OCI-LY7 (cell line): Measurements from ENCODE around the gene IGSF8. TPM values are rescaled to one million over a fixed set of nuclear protein-coding genes. Genes with fewer than 3 reads are reported as not detected.

Experiments
- BruUV-seq: library from RNA; stranded (reverse); fragments of 400-500 nt; replicated peaks from 2 replicates; lab custom pipeline; 2021; lab: Mats Ljungman, UMichigan
- CTCF ChIA-PET: fragments of 300-600 bp; sonication (Branson Sonifier 250); formaldehyde crosslinking; loops from one replicate; lab custom pipeline; 2022; ENCODE audit warnings: antibody characterized with exemption; ENCODE audit not compliant: unreplicated experiment; lab: Charles Lee
- POLR2A ChIA-PET: fragments of 300-600 bp; sonication (Branson Sonifier 250); formaldehyde crosslinking; loops from one replicate; lab custom pipeline; 2022; ENCODE audit warnings: antibody characterized with exemption; lab: Charles Lee
- DNase-seq: peaks from one replicate; pipeline ENCODE4 v3.0.0-alpha.2; 2015; ENCODE audit warnings: low spot score
- H2AFZ ChIP-seq: fragments of 200-600 bp; sonication (generic), shearing (Covaris generic); 2 replicates; pipeline ENCODE4 v1.6.1; 2014; ENCODE audit warnings: mild to moderate bottlenecking, antibody characterized with exemption, low read length, moderate library complexity
- H3K27ac ChIP-seq: fragments of 200-600 bp; sonication (generic); 2 replicates; pipeline ENCODE4 v1.5.1; 2014; ENCODE audit warnings: mixed run types, low read depth, mild to moderate bottlenecking, moderate library complexity, low read length, inconsistent platforms; ENCODE audit not compliant: poor library complexity, severe bottlenecking
- H3K36me3 ChIP-seq: fragments of 200-600 bp; sonication (generic); 2 replicates; pipeline ENCODE4 v1.6.1; 2014; ENCODE audit warnings: mild to moderate bottlenecking, antibody characterized with exemption, low read length, moderate library complexity, mixed read lengths; ENCODE audit not compliant: insufficient read depth
- H3K4me1 ChIP-seq: fragments of 200-600 bp; sonication (generic); 2 replicates; pipeline ENCODE4 v1.5.1; 2014; ENCODE audit warnings: mild to moderate bottlenecking, low read length; ENCODE audit not compliant: insufficient read depth, poor library complexity, severe bottlenecking
- H3K4me2 ChIP-seq: fragments of 200-600 bp; sonication (generic); 2 replicates; pipeline ENCODE4 v1.6.1; 2014; ENCODE audit warnings: mild to moderate bottlenecking, low read length
- H3K4me3 ChIP-seq: fragments of 200-600 bp; sonication (generic); 2 replicates; pipeline ENCODE4 v1.5.1; 2014; ENCODE audit warnings: mild to moderate bottlenecking, low read depth, low read length; ENCODE audit not compliant: poor library complexity, severe bottlenecking
- H3K79me2 ChIP-seq: fragments of 200-600 bp; sonication (generic); 2 replicates; pipeline ENCODE4 v1.6.1; 2016; ENCODE audit warnings: low read depth, mild to moderate bottlenecking, low read length, moderate library complexity, mixed read lengths; ENCODE audit not compliant: insufficient read depth
- H3K9me2 ChIP-seq: fragments of 200-600 bp; sonication (generic); 2 replicates; pipeline ENCODE4 v1.6.1; 2016; ENCODE audit warnings: mild to moderate bottlenecking, low read length, mixed read lengths; ENCODE audit not compliant: insufficient read depth
- H3K9me3 ChIP-seq: fragments of 200-600 bp; sonication (generic); 2 replicates; pipeline ENCODE4 v1.6.1; 2014; ENCODE audit warnings: mild to moderate bottlenecking, mixed run types, low read length, mixed read lengths
- H4K20me1 ChIP-seq: fragments of 200-600 bp; sonication (generic); 2 replicates; pipeline ENCODE4 v1.6.1; 2014; ENCODE audit warnings: mild to moderate bottlenecking, antibody characterized with exemption, low read length, moderate library complexity, mixed read lengths; ENCODE audit not compliant: insufficient read depth
- CTCF ChIP-seq: fragments of 200-600 bp; sonication (generic); conservative IDR thresholded peaks from 2 replicates; pipeline ENCODE4 v1.5.1; 2014; ENCODE audit warnings: mild to moderate bottlenecking, antibody characterized with exemption, low read length, moderate library complexity, mixed read lengths
- EZH2phosphoT487 ChIP-seq: fragments of 200-600 bp; sonication (generic); IDR thresholded peaks from 2 replicates; pipeline ENCODE4 v1.6.1; 2018; ENCODE audit warnings: low read depth, borderline replicate concordance, mild to moderate bottlenecking, mixed run types, antibody characterized with exemption, low read length, moderate library complexity, mixed read lengths
- intact Hi-C: fragments of 100-400 bp; cut with micrococcal nuclease; formaldehyde crosslinking; loops from one replicate; pipeline ENCODE4 v1.10.0; 2022; ENCODE audit not compliant: unreplicated experiment
- total RNA-seq, 2 experiments: library from RNA; depleted of rRNA in 1 of 2; stranded (reverse); fragments of >200 nt in 1 of 2; shearing (Covaris generic) in 1 of 2; gene quantifications; 2 replicates each; pipeline ENCODE4 v1.2.3, GENCODE V29; 2014 to 2022

Gene IGSF8
- total RNA-seq, 2 experiments from 2014 or later: 18.7 to 28.7 TPM

GRCh38 chr1:160056648-160057169, 41.7 kb downstream of the IGSF8 start:
- H3K4me1 ChIP-seq: no peaks in the 10 kb centered on the region
- no peak for DNase-seq
- TF ChIP-seq EZH2phosphoT487 (no peak), CTCF (no peak)
- H3K4me2 ChIP-seq: no peak overlapping the region
- no peaks in the 10 kb centered on the region for H4K20me1 ChIP-seq
- H3K9me2 ChIP-seq: no peaks in the 10 kb centered on the region
- no peaks in the 10 kb centered on the region for H3K36me3 ChIP-seq
- H3K27ac ChIP-seq: no peak overlapping the region
- no peak overlapping the region for H2AFZ ChIP-seq
- ChIA-PET CTCF (no interaction called here), POLR2A (interaction anchor here (1.3 kb wide), 1 partner anchor 295 kb away, joined by 3 read pairs; no protein-coding TSS in a partner anchor)
- H3K4me3 ChIP-seq: no peak overlapping the region
- H3K79me2 ChIP-seq: no peaks in the 10 kb centered on the region
- H3K9me3 ChIP-seq: no peaks in the 10 kb centered on the region
- intact Hi-C loops: no loop called here
- no TSS peak for BruUV-seq

DNA sequence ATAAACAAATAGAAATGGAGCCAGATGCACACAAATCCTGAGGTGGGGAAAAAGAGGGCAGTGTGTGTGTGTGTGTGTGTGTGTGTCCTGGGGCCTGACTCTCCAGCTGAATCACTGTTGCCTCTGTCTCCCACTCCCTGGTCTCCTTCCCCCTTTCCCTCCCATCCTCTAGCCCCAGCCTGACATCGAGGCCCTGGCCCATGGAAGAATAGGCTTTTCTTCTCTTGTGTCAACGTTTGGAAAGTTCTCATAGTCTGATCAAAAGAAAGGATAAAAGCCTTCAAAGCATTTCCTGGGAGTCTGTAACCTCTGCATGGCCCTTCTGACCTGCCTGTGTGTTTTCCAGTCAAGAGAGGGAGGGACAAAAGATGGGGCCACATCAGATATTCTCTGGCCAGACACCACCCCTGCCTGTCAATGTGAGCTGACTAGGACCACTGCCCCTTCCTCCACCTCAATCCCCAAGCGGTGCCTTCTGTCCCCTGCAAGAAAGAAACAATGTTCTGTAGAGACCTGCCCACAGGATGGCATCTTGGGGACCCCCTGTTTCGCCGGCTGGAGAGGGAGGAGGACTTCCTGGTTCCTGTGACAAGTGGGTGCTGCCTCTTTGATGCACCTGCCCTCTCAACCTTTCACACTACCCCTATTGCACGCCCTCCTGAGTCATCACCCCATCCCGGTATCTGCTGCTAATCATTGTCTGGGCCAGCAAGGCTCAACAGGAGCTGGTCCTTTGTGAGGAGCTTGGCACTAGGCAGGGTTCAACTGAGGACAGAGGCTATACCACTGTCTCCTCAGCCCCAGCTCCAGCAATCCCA, 44.7 kb downstream of the IGSF8 start:
- Histone ChIP-seq H3K9me2 (no peaks in the 10 kb centered on the region), H3K4me2 (no peak overlapping the region), H3K9me3 (no peaks in the 10 kb centered on the region), H3K36me3 (no peaks in the 10 kb centered on the region), H4K20me1 (no peaks in the 10 kb centered on the region), H3K4me1 (no peaks in the 10 kb centered on the region), H3K79me2 (no peaks in the 10 kb centered on the region), H3K4me3 (no peak overlapping the region), H2AFZ (no peak overlapping the region), H3K27ac (no peak overlapping the region)
- BruUV-seq: no TSS peak
- TF ChIP-seq EZH2phosphoT487: no peak
- no peak for TF ChIP-seq CTCF
- ChIA-PET CTCF (no interaction called here), POLR2A (no interaction called here)
- intact Hi-C loops: no loop called here
- no peak for DNase-seq

DNA sequence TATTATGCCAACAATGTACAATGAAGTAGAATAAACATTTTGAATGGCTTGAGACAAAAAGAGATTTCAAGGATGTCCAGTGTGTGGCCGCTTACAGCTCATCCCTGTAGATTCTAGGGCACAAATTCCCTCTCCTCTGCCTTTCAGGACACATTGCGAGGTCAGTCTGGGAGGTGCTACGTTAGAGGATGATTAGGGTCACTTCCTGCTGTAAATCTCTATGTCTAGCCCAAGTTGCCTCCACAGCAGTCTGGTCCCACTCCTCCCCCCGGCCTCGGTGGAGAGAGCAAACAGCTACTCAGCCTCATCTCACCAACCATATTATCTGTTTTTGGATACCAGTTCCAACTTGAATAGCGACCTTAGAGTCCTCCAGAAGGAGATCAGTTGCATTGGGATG, 45.5 kb downstream of the IGSF8 start:
- Histone ChIP-seq H3K9me2 (no peaks in the 10 kb centered on the region), H3K4me2 (no peak overlapping the region), H3K4me1 (peaks cover 2% of the 10 kb centered on the region), H3K9me3 (no peaks in the 10 kb centered on the region), H3K4me3 (no peak overlapping the region), H3K27ac (no peak overlapping the region), H4K20me1 (no peaks in the 10 kb centered on the region), H3K36me3 (no peaks in the 10 kb centered on the region), H2AFZ (no peak overlapping the region), H3K79me2 (no peaks in the 10 kb centered on the region)
- BruUV-seq: no TSS peak
- intact Hi-C loops: no loop called here
- ChIA-PET CTCF (no interaction called here), POLR2A (no interaction called here)
- TF ChIP-seq CTCF: no peak
- TF ChIP-seq EZH2phosphoT487: no peak
- no peak for DNase-seq
